ENCODE measurements around the gene TSNAXIP1.

The TSNAXIP1 gene

GRCh38 chr16:67807148-67807682 is 526 bp downstream of the TSNAXIP1 start:
- TF ChIP-seq CTCF (IDR thresholded peaks at IDR 0.05; ENCODE audit: extremely low read depth, insufficient read depth, missing control alignments): peak; percentile 25
- DNase-seq (ENCODE audit: low spot score): no peak
- in situ Hi-C loops (cut with MboI; ENCODE audit: low pct_unique_long_range_greater_than_20kb, low sequenced_read_pairs, unreplicated experiment): no loop called here

GRCh38 chr16:67811899-67812298 is 5.2 kb downstream of the TSNAXIP1 start:
- DNase-seq (ENCODE audit: low spot score): no peak
- in situ Hi-C loops (cut with MboI; ENCODE audit: low pct_unique_long_range_greater_than_20kb, low sequenced_read_pairs, unreplicated experiment): loop anchor here (10.0 kb wide), 1 partner anchor 137 kb away; no protein-coding TSS in a partner anchor
- TF ChIP-seq CTCF (IDR thresholded peaks at IDR 0.05; ENCODE audit: extremely low read depth, insufficient read depth, missing control alignments): no peak

GRCh38 chr16:67814567-67814966 is 7.9 kb downstream of the TSNAXIP1 start:
- no peak for TF ChIP-seq CTCF (IDR thresholded peaks at IDR 0.05; ENCODE audit: extremely low read depth, insufficient read depth, missing control alignments)
- DNase-seq (ENCODE audit: low spot score): no peak
- in situ Hi-C loops (cut with MboI; ENCODE audit: low pct_unique_long_range_greater_than_20kb, low sequenced_read_pairs, unreplicated experiment): loop anchor here (10.0 kb wide), 1 partner anchor 140 kb away; no protein-coding TSS in a partner anchor

- no peak for DNase-seq (ENCODE audit: low spot score)
- no peak for TF ChIP-seq CTCF (IDR thresholded peaks at IDR 0.05; ENCODE audit: extremely low read depth, insufficient read depth, missing control alignments)
- in situ Hi-C loops (cut with MboI; ENCODE audit: low pct_unique_long_range_greater_than_20kb, low sequenced_read_pairs, unreplicated experiment): no loop called here
Measured at GRCh38 chr16:67820608-67821259, 14.0 kb downstream of the TSNAXIP1 start.

- TF ChIP-seq CTCF (IDR thresholded peaks at IDR 0.05; ENCODE audit: extremely low read depth, insufficient read depth, missing control alignments): no peak
- in situ Hi-C loops (cut with MboI; ENCODE audit: low pct_unique_long_range_greater_than_20kb, low sequenced_read_pairs, unreplicated experiment): no loop called here
- no peak for DNase-seq (ENCODE audit: low spot score)
Measured at GRCh38 chr16:67822511-67822910, 15.8 kb downstream of the TSNAXIP1 start.

GRCh38 chr16:67825119-67825518 is 18.4 kb downstream of the TSNAXIP1 start:
- DNase-seq (ENCODE audit: low spot score): no peak
- no peak for TF ChIP-seq CTCF (IDR thresholded peaks at IDR 0.05; ENCODE audit: extremely low read depth, insufficient read depth, missing control alignments)
- in situ Hi-C loops (cut with MboI; ENCODE audit: low pct_unique_long_range_greater_than_20kb, low sequenced_read_pairs, unreplicated experiment): no loop called here
